Loucy (cell line): Measurements from ENCODE around the gene IFI27L2.

Experiments used
- H2AFZ ChIP-seq: fragments of 200-600 bp; sonication (generic); 2 replicates; pipeline ENCODE4 v1.6.0; 2016; ENCODE audit warnings: antibody characterized with exemption, mild to moderate bottlenecking, low read length, moderate library complexity
- H3F3A ChIP-seq: fragments of 200-600 bp; 2 replicates; pipeline ENCODE4 v1.6.0; 2016; ENCODE audit warnings: antibody characterized with exemption, low read depth, mild to moderate bottlenecking
- H3K27me3 ChIP-seq: fragments of 200-600 bp; sonication (generic); 2 replicates; pipeline ENCODE4 v1.6.1; 2014; ENCODE audit warnings: low read length, mild to moderate bottlenecking; ENCODE audit not compliant: insufficient read depth, poor library complexity, severe bottlenecking
- H3K36me3 ChIP-seq: fragments of 200-600 bp; sonication (generic); 2 replicates; pipeline ENCODE4 v1.6.1; 2016; ENCODE audit warnings: low read length; ENCODE audit not compliant: insufficient read depth
- H3K4me1 ChIP-seq: fragments of 200-600 bp; sonication (generic); 2 replicates; pipeline ENCODE4 v1.5.1; 2014; ENCODE audit warnings: low read length, mild to moderate bottlenecking; ENCODE audit not compliant: insufficient read depth, poor library complexity, severe bottlenecking
- H3K4me2 ChIP-seq: fragments of 200-600 bp; sonication (generic); 2 replicates; pipeline ENCODE4 v1.6.0; 2014; ENCODE audit warnings: antibody characterized with exemption, low read length, low read depth, mild to moderate bottlenecking; ENCODE audit not compliant: poor library complexity, severe bottlenecking
- H3K4me3 ChIP-seq: fragments of 200-600 bp; sonication (generic); 2 replicates; pipeline ENCODE4 v1.5.1; 2014; ENCODE audit warnings: low read length, mild to moderate bottlenecking, mixed read lengths; ENCODE audit not compliant: poor library complexity, severe bottlenecking
- H3K79me2 ChIP-seq: fragments of 200-600 bp; sonication (generic); 2 replicates; pipeline ENCODE4 v1.6.1; 2014; ENCODE audit warnings: low read length; ENCODE audit not compliant: insufficient read depth
- H3K9ac ChIP-seq: fragments of 200-600 bp; sonication (generic); 2 replicates; pipeline ENCODE4 v1.6.0; 2014; ENCODE audit warnings: mild to moderate bottlenecking, low read depth, low read length, moderate library complexity; ENCODE audit not compliant: poor library complexity, severe bottlenecking
- H3K9me2 ChIP-seq: fragments of 200-600 bp; sonication (generic); replicated peaks from 2 replicates; pipeline ENCODE4 v1.6.1; 2016; ENCODE audit warnings: low read depth, low read length, mixed read lengths
- H3K9me3 ChIP-seq: fragments of 200-600 bp; sonication (generic); 2 replicates; pipeline ENCODE4 v1.6.1; 2014; ENCODE audit warnings: mild to moderate bottlenecking, antibody characterized with exemption, low read length, low read depth; ENCODE audit not compliant: insufficient read depth
- H4K20me1 ChIP-seq: fragments of 200-600 bp; sonication (generic); 2 replicates; pipeline ENCODE4 v1.6.0; 2014; ENCODE audit warnings: antibody characterized with exemption, low read length, mild to moderate bottlenecking; ENCODE audit not compliant: insufficient read depth, poor library complexity, severe bottlenecking
- EZH2phosphoT487 ChIP-seq: fragments of 200-600 bp; IDR thresholded peaks from 2 replicates; pipeline ENCODE4 v1.6.1; 2018; ENCODE audit warnings: antibody characterized with exemption, mild to moderate bottlenecking, moderate library complexity, borderline replicate concordance
- TF ChIP-seq, protein P1 (sequence below): fragments of 200-600 bp; sonication (generic); conservative IDR thresholded peaks from 2 replicates; pipeline ENCODE4 v1.5.1; 2014; ENCODE audit warnings: mild to moderate bottlenecking, antibody characterized with exemption, low read length

Gene IFI27L2

GRCh38 chr14:94093418-94093817 is 36.0 kb downstream of the IFI27L2 start:
- no peaks in the 10 kb centered on the region for H3K9me3 ChIP-seq
- H3K36me3 ChIP-seq: no peaks in the 10 kb centered on the region
- no peak for TF ChIP-seq EZH2phosphoT487
- TF ChIP-seq, protein P1, sequence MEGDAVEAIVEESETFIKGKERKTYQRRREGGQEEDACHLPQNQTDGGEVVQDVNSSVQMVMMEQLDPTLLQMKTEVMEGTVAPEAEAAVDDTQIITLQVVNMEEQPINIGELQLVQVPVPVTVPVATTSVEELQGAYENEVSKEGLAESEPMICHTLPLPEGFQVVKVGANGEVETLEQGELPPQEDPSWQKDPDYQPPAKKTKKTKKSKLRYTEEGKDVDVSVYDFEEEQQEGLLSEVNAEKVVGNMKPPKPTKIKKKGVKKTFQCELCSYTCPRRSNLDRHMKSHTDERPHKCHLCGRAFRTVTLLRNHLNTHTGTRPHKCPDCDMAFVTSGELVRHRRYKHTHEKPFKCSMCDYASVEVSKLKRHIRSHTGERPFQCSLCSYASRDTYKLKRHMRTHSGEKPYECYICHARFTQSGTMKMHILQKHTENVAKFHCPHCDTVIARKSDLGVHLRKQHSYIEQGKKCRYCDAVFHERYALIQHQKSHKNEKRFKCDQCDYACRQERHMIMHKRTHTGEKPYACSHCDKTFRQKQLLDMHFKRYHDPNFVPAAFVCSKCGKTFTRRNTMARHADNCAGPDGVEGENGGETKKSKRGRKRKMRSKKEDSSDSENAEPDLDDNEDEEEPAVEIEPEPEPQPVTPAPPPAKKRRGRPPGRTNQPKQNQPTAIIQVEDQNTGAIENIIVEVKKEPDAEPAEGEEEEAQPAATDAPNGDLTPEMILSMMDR: no peak
- no peaks in the 10 kb centered on the region for H3K79me2 ChIP-seq
- H3F3A ChIP-seq: no peaks in the 10 kb centered on the region
- no peak overlapping the region for H3K9ac ChIP-seq
- H3K27me3 ChIP-seq: no peaks in the 10 kb centered on the region
- H3K4me3 ChIP-seq: no peak overlapping the region
- no peak overlapping the region for H3K4me2 ChIP-seq
- H2AFZ ChIP-seq: no peak overlapping the region
- no peaks in the 10 kb centered on the region for H3K4me1 ChIP-seq
- H4K20me1 ChIP-seq: no peaks in the 10 kb centered on the region
- H3K9me2 ChIP-seq: no peaks in the 10 kb centered on the region

- TF ChIP-seq EZH2phosphoT487: no peak
- TF ChIP-seq, protein P1: no peak
- no peak overlapping the region for H2AFZ ChIP-seq
- no peaks in the 10 kb centered on the region for H4K20me1 ChIP-seq
- H3K4me1 ChIP-seq: no peaks in the 10 kb centered on the region
- H3F3A ChIP-seq: no peaks in the 10 kb centered on the region
- H3K9ac ChIP-seq: no peak overlapping the region
- no peaks in the 10 kb centered on the region for H3K9me3 ChIP-seq
- no peaks in the 10 kb centered on the region for H3K9me2 ChIP-seq
- no peak overlapping the region for H3K4me2 ChIP-seq
- H3K36me3 ChIP-seq: no peaks in the 10 kb centered on the region
- H3K27me3 ChIP-seq: no peaks in the 10 kb centered on the region
- H3K4me3 ChIP-seq: no peak overlapping the region
- H3K79me2 ChIP-seq: no peaks in the 10 kb centered on the region
Observed at GRCh38 chr14:94089479-94089878, 39.9 kb downstream of the IFI27L2 start.

- no peaks in the 10 kb centered on the region for H3K79me2 ChIP-seq
- H3K9me2 ChIP-seq: no peaks in the 10 kb centered on the region
- H3F3A ChIP-seq: no peaks in the 10 kb centered on the region
- H3K9me3 ChIP-seq: no peaks in the 10 kb centered on the region
- H3K4me1 ChIP-seq: no peaks in the 10 kb centered on the region
- H3K4me3 ChIP-seq: no peak overlapping the region
- no peaks in the 10 kb centered on the region for H3K36me3 ChIP-seq
- H3K27me3 ChIP-seq: no peaks in the 10 kb centered on the region
- TF ChIP-seq, protein P1: no peak
- no peak overlapping the region for H2AFZ ChIP-seq
- no peaks in the 10 kb centered on the region for H4K20me1 ChIP-seq
- H3K9ac ChIP-seq: no peak overlapping the region
- H3K4me2 ChIP-seq: no peak overlapping the region
Observed at GRCh38 chr14:94088516-94088915, 40.9 kb downstream of the IFI27L2 start.
